ENCODE data around the gene FKBP6.
"Not testable (repeated sequence)": the region's sequence is repeated elsewhere in the genome, so short reads cannot be mapped to it uniquely, and the experiment has no call there.

The FKBP6 gene

GRCh38 chr7:73395538-73396503 lies 67.9 kb downstream of the FKBP6 start:
- no peak for DNase-seq (ENCODE audit: low spot score)

DNA sequence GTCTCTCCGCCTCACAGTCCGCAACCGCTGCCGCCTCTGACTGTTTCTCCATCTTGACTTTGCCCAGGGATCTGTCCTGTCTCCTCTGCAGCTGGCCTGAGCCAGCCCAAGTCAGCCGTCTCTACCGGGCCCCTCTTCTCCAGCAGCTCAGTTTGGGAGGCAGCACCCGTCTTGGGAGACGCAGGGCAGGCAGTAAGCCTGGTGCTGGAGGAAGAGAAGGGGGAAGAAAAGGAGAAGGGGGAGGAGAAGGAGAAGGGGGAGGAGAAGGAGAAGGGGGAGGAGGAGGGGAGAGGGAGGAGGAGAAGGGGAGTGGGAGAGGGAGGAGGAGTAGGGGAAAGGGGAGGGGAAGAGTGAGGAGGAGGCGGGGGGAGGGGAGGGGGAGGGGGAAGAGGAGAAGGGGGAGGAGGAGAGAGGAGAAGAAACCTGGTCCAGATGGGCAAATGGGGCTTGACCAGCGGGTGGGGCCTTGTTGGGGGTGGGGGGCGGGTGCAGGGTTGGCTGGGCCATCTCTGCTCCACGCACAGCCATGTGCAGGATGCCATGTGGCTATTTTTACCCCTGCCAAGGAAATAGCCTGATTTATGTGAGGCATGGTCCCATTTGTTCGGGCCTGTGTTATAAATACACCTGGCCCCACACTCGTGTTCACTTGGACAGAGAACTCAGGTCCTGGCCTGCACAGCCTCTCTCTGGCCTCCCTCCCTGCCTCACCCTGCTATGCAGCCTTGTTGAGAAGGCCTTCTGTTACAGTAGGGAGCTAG lies 69.7 kb downstream of the FKBP6 start:
- no peak for DNase-seq (ENCODE audit: low spot score)

DNA sequence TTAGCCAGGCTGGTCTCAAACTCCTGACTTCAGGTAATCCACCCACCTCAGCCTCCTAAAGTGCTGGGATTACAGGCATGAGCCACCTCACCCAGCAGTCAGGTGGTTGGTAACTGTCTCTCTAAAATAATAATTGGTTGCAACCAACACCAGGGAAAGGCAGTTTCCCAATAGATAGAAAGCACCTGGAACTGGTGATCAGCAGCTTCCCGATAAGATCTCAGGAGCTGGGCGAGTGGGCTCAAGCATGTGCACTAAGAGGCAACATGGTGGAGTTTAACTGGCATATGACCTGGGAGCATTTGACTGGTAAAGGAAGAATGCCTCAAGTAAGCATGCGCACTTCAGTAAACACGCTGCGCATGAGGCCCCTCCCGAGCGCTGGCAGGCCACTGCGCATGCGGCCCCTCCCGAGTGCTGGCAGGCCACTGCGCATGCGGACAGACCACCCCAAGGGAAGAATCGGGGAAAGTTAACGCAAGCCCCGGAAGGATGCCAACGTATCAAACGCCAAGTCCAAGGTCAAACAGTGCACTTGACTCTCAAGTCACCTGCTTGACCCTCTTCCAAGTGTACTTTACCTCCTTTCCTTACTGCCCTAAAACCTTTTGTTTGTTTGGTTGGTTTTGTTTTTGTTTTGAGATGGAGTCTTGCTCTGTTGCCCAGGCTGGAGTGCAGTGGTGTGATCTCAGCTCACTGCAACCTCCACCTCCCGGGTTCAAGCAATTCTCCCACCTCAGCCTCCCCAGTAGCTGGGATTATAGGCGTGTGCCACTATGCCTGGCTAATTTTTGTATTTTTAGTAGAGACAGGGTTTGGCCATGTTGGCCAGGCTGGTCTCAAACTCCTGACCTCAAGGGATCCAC lies 71.5 kb downstream of the FKBP6 start:
- not testable (repeated sequence) for DNase-seq (ENCODE audit: low spot score)

GRCh38 chr7:73404860-73405259 lies 76.9 kb downstream of the FKBP6 start:
- DNase-seq (ENCODE audit: low spot score), result not testable (repeated sequence)
